HG02588 (cell line): ENCODE data around the gene EIF3B.
"Not testable (repeated sequence)": the region's sequence is repeated elsewhere in the genome, so short reads cannot be mapped to it uniquely, and the experiment has no call there.

Source experiments
- ATAC-seq: cut with Tn5 transposase; IDR thresholded peaks from one replicate; pipeline ENCODE4 v1.9.1; 2021; ENCODE audit warnings: mild to moderate bottlenecking, moderate library complexity; ENCODE audit not compliant: unreplicated experiment

The EIF3B gene

DNA sequence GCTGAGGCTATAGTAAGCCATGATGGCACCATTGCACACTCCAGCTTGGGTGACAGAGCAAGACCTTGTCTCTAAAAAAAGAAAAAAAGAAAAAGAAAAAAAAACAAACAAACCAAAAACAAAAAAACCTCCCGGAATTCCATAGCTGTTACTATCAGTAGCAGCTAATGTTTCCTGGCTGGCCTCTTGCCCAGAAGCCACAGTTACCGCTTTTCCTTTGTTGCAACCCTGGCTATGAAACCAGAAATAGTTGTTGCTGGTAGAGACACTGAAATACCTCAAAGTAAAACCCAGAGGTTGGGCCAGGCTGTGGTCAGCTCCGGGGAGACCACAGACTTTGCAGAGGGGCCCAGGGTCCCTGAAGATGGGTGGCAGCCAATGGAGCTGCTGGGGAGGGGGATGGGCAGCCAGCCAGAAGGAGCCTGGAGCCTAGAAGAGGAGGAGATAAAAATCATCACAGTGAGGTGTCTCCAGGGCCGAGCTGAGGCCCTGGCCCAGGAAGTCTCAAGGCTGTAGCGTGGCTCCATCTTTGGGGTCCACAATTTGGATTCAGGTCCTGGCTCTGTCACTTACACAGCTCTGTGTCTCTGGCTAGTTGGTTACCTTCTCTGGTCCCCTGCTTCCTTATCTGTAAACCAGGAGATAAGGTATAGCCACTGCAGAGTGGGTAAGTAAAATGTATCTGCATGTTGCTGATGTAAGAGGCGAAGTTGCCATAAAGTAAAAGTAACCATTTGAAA, 45.4 kb downstream of the EIF3B start:
- no peak for ATAC-seq

DNA sequence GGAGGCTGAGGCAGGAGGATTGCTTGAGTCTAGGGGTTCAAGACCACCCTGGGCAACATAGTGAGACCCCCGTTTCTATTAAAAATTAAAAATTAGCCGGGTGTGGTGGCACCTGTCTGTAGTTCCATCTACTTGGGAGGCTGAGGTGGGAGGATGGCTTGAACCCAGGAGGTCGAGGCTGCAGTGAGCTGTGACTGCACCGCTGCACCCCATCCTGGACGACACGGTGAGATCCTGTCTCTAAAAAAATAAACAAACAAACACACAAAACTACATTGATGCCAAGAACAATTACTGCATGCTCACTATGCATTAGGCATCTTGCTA, 48.0 kb downstream of the EIF3B start:
- ATAC-seq, result no peak

DNA sequence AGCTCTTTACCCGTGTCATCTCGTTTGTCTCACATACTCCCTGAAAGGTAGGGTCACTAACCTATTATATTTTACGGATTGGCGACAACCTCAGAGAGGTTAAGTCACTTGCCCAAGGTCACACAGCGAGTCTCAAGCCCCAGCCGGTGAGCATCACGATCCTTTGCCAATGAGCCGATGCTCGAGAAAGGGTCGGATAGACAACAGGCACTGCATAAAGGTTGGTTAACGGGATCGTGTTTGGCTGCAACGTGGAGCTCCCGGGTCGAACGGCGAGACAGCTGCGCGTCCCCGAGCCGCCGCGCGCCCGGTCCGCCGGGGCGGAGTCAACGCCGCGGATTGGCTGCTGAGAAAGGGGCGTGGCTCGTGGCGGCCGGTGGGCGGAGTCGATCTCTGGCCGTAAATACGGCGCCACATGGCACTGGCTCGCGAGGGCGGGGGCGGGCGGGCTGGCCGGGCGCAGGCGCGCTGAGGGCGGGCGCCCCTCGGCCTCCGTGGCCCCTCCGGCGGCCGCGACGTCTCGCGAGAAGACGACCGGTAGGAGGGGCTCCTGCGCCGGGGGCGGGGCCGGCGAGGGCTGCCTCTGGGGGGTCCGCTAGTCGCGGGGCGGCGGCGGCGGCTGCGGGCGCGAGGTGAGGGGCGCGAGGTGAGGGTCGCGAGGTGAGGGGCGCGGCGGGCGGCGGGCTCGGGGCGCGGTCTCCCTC, 48.5 kb downstream of the EIF3B start, which contains the start of gene CHST12:
Gene CHST12, plus strand, starts transcription at position 598 of the 704 bp plus-strand sequence. CDS start 29,029 bp downstream, outside the sequence.
- ATAC-seq, result peak; percentile 48

DNA sequence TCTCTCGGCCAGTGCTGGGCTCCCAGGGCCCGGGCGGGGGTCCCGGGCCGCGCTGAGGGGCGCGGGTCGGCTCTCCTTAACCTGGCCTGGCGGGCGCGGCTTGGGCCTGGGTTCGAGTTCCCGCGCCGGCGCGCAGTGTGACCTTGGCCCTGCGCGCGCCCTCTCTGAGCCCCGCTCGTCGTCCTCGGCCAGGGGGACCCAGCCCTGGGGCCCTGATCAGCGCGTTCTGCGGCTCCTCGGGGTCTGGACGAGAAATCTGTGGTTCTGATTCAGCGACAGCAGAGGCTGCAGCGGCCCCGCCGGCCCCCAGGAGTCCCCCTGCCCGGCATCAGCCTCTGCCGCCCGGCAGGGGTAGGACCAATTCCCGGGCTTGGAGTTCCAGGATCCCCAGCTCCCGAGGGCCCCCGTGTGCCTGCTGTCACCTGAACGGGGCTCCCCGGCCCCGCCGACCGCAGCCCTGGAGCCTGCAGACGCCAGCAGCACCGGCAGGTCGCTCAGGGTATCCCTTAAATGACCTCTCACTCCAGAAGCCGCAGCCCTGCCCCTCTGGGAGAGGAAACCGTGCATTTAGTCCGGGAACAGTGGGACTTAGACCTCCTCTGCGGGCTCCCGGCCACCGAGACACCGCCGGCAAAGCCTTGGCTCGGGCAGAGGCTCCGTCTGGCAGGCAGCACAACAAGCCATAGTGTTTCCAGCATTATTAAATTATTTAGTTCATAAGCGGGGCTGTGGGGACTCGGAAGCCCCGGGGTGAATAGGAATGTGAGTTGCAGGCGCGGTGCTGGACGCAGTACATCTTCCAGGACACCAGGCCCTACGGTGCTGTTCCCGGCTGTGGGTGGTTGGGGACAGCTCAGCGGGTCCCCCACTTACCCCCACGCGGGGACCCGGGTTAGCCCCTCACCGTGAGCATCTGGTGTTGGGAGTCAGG, 49.4 kb downstream of the EIF3B start:
- peak; percentile 15 for ATAC-seq

DNA sequence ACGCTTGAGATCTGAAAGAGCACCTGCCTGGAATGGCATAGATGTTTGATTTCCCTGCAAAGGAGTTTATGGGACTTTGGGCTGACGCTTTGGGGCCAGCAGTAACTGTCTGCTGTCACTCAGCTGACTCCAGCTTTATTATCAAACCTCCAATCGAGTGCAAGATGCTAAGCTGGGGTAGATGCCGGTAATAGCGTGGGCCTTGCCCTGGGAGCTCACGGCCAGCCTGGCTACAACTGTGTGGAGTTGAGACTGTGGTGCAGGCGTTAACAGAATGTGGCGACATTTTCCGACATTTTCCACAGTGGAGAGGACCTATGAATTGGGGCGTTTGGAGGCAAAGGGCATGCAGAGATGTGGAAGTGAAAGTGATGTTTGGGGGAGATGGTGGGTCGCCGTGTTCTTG, 50.1 kb downstream of the EIF3B start:
- no peak for ATAC-seq

DNA sequence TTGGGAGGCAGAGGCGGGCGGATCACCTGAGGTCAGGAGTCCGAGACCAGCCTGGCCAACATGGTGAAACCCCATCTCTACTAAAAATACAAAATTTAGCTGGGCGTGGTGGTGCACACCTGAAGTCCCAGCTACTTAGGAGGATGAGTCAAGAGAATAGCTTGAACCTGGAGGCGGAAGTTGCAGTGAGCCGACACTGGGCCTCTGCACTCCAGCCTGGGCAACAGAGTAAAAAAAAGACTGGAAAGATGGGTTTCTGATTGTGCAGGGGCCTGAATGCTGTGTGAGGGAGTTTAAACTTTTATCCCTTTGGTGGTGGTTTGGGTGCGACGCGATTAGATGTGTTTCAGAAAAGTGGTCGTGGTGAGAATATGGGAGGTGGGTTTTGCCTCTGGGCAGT, 50.6 kb downstream of the EIF3B start:
- no peak for ATAC-seq

DNA sequence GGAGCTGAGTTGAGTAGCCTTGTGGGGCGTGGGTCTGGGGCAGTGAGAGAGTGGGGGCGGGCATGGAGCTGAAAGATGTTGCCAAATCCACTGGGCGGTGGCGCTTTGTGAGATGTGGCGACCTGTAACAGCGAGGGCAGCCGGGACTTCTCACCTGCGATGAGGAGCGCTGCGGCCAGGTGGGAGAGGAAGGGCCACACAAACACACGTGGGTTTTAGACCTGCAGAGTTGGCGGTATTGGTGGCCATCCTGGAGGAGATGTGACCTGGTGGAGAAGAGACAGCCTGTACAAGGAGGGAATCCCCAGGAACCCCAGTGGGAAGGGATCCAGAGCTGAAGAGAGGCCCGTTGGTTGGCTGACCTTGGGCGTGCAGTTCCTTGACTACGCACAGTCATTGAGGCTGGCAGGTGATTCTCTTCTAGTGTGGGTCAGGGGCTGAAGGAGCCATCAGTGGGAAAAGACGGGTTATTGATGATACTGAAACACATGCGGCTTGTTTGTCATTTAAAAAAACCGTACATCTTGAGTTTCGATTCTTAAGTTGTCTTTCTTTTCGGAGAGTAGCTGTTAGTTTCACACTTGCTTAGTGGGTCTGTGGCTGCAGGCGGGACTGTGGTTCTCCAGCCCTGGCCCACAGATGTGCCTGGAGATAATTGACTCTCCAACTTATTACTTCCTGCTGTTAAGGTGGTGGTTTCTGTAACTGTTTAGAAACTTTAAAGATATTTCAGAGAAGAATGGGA, 51.1 kb downstream of the EIF3B start:
- peak; percentile 47 for ATAC-seq

DNA sequence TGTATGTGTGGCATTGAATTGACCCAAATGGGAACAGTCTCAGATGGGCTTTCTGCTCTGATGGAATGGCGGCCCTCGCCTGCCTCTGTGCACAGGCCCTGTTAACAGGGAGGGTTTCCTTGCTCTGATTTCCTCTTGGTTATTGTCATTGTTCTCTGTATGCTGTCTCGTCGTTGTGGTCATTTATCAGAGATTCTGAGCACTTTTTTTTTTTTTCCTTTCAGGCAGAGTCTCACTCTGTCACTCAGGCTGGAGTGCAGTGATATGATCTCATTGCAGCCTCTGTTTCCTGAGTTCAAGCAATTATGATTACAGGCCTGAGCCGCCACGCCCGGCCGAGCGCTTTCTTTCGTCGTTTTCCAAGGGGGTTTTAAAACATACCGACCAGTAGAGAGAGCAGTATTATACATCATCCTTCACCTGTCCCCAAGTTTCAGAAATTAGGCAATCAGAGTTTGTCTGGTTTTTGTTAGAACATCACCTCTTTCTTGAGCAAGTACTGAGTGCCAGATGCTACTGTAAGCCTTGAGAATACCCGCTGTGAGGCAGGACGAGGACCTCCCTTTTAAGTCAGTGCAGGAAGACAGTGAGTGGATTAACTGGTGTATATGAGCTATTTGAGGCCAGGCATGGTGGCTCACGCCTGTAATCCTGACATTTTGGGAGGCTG, 55.3 kb downstream of the EIF3B start:
- ATAC-seq, result no peak

DNA sequence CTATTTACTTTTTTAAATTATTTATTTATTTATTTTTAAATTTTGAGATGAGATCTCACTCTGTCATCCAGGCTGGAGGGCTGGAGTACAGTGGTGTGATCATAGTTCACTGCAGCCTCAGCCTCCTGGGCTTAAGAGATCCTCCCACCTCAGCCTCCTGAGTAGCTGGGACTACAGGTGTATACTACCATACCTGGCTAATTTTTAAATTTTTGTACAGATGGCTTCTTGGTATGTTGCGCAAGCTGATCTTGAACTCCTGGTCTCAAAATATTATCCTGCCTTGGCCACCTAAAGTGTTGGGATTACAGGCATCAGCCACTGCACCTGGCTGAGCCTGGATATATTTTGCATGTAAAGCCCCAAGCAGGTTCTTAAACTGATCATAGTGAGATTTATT, 56.4 kb downstream of the EIF3B start:
- no peak for ATAC-seq

DNA sequence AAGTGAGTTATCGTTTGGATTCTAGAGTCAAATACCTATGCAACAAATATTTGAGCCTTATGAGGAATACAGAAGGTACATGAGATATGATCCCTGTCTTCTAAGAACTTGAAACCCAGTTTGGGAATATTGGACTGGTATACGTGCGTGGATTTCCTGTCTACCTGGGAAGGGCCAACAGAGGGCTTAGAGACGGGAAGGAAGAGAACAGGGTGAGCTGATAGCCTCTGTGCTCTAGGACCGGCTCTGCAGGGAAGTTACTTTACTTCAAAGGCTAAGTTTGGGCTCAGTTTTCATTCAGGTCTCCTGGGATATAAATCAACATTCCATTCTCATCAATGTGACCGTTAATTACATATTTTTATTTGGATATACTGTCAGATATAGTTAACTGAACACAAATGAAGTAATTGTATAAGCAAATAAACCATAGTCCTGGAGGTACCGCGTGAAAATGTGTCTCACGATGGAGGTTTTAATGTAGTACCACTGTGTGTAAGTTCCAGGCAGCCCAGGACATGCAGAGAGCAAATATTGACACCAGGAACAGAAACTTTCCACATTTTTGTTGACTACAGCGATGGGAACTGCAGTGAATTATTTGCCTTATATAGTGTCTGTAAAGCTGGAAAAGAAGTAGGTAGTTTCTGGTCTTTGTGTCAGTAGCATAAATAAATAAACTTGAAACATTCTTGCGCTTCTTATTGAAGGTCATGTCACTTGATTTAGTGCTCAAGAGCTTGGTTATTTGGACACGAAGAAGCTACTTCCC, 57.4 kb downstream of the EIF3B start:
- ATAC-seq, result no peak

DNA sequence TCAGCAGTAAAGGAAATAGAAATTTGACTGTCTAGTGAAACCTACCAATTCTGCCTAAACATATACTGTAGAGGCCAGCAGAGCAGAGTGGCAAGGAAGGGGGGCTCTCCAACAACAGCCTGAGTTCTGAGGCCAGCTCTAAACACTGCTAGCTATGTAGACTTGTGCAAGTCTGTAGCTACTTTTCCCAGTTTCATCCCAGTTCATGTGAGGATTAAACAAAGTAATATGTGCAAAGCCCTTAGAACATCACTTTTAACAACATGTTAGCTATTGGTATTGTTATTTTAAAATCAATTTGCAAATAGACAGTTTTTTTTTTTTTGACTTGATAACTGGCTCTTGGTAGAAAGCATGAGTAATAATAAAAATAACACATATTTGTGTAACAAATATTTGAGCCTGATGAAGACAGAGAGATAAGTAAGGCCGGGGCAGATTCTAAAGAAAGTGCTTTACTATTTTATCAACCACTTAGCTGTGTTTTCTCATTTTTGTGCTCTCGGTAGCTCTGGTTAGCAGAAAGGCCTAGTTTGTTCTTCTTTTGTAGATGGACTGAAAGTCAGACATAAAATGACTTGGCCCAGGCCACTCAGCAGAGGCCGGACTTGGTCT, 58.1 kb downstream of the EIF3B start:
- no peak for ATAC-seq

DNA sequence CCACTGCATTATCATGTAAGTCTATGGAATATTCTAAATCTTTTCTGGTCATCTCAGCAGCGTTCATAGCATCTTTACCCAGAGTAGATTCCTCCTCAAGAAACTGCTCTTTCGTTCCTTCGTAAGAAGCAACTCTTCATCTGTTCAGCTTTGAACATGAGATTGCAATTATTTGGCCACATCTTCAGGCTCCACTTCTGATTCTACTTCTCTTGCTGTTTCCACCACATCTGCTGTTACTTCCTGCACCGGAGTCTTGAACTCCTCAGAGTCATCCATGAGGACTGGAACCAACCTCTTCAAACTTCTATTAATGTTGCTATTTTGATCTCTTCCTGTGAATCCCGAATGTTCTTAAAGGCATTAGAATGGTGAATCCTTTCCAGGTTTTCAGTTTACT, 61.4 kb downstream of the EIF3B start:
- ATAC-seq, result no peak

DNA sequence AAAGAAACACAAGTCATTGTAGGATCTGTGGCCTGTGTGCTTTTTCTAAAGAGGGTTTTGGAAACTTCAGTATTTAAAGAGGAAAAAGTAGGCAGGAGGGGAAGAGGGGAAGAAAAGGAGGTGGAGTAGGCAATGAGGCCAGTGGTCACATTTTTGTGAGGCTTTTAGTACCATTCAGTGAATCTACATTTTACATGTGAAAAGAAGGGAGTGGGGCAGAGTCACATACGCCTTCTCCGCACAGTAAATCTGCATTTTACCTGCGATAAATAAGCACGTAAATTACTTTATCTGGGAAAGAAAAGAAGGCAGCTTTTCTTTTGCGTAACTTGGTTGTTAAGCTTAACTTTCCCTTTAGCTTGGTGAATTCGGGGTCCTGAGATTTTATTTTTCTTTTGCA, 62.0 kb downstream of the EIF3B start:
- no peak for ATAC-seq

DNA sequence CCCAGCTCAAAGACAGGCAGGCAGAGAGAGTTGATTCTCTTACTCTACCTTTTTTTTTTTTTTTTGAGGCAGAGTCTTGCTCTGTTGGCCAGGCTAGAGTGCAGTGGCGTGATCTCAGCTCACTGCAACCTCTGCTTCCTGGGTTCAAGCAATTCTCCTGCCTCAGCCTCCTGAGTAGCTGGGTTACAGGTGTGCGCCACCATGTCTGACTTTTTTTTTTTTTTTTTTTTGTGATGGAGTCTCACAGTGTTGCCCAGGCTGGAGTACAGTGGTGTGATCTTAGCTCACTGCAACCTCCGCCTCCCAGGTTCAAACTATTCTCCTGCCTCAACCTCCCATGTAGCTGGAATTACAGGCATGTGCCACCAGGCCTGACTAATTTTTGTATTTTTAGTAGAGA, 62.6 kb downstream of the EIF3B start:
- not testable (repeated sequence) for ATAC-seq

DNA sequence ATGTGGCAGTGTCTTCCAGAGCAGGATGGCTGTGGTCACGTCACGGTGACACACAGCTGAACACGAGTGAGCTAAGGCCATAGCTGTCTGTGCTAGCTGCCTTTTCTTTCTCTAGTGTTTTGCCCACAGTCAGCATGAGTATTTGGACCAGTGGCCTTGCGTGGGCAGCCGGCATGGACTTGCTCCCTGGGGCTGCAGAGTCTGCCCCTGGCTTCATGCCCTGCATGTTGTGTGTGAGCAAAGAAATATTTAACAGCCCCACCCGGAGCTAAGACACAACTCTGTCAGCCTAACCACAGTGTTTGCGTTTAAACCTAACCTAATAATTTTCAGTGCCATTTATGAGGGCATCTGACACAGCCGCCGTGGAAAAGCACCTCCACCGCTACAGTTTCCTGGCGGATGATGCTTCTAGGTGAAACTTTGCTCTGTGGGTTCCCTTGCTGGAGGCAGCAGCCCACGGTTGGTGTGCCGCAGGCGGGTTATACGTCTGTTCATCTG, 63.4 kb downstream of the EIF3B start:
- ATAC-seq, result no peak

DNA sequence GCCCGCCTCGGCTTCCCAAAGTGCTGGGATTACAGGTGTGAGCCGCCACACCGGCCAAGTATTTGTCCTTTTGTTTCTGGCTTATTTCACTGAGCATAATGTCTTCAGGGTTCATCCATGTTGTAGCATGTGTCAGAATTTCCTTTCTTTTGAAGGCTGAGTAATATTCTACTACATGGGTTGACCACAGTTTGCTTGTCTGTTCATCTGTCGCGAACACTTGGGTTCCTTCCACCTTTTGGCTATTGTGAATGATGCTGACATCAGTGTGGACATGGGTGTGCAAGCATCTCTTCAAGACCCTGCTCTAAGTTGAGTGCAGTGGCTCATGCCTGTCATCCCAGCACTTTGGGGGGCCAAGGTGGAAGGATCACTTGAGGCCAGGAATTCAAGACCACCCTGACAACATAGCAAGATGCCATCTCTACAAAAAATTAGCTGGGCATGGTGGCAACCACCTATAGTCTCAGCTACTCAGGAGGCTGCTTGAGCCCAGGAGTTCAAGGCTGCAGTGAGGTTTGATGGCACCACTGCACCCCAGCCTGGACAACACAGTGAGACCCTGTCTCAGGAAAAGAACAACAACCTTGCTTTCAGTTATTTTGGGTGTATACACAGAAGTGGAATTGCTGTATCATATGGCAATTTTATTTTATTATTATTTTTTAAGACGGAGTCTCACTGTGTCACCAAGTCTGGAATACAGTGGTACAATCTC, 65.7 kb downstream of the EIF3B start:
- no peak for ATAC-seq

DNA sequence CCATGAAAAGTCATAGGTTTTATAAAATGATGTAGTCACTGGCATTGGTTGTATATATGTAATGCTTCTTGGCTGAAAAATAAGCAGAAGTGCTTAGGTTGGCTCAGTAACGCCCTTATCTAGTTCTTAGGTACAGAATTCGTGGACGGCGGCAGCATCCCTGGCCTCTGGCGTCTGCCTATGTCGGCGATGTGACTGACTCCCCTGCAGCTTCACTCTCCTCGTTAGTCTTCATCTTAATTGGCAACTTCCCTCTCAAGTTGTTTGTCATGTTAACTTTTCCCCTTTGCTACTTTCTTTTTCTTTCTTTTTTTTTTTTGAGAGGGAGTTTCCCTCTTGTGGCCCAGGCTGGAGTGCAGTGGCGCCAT, 67.3 kb downstream of the EIF3B start:
- ATAC-seq, result no peak

DNA sequence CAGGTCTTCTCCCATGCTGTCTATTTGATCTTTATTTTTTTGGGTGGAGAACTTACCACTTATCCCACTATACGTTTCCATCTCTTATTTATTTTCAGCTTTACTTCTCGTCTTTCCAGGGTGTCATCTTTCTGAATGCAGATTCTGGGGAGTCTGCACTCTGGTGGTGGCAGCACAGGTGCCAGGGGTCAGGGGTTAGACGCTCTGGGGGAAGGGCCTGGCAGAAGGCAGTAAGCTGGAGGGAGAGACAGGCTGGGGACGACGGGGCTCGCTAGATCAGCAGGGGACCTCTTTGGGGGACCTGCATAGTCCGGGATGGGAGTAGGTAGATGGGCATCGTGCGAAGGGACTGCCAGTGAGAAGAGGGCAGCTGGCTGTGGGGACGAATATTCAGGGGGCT, 71.1 kb downstream of the EIF3B start:
- ATAC-seq, result no peak
